ENCODE results near the gene TFF1.

Gene TFF1

GRCh38 chr21:42324896-42325295, 41.4 kb downstream of the TFF1 start:
- Histone ChIP-seq H3K9ac (ENCODE audit: low read length) (no peak overlapping the region), H3K27ac (ENCODE audit: low read length) (no peak overlapping the region), H3K27me3 (ENCODE audit: low read depth, low read length) (peaks cover 26% of the 10 kb centered on the region), H2AFZ (ENCODE audit: low read depth, low read length) (no peak overlapping the region), H3K4me2 (ENCODE audit: low read length) (no peak overlapping the region), H3K36me3 (replicated peaks; ENCODE audit: low read depth, low read length) (no peaks in the 10 kb centered on the region), H4K20me1 (ENCODE audit: insufficient read depth, low read length) (no peaks in the 10 kb centered on the region), H3K79me2 (ENCODE audit: low read length) (no peaks in the 10 kb centered on the region), H3K9me3 (ENCODE audit: insufficient read depth, low read length) (no peaks in the 10 kb centered on the region), H3K4me1 (ENCODE audit: low read length) (no peaks in the 10 kb centered on the region), H3K4me3 (ENCODE audit: low read length) (no peak overlapping the region)
- no peak for TF ChIP-seq EZH2phosphoT487 (IDR thresholded peaks at IDR 0.05; ENCODE audit: low read depth)

- no peak overlapping the region for H3K9ac ChIP-seq (ENCODE audit: low read length)
- H3K36me3 ChIP-seq (replicated peaks; ENCODE audit: low read depth, low read length), result no peaks in the 10 kb centered on the region
- H3K27ac ChIP-seq (ENCODE audit: low read length), result no peak overlapping the region
- no peak overlapping the region for H3K4me3 ChIP-seq (ENCODE audit: low read length)
- H2AFZ ChIP-seq (ENCODE audit: low read depth, low read length), result no peak overlapping the region
- peaks cover 14% of the 10 kb centered on the region for H3K27me3 ChIP-seq (ENCODE audit: low read depth, low read length)
- no peak overlapping the region for H3K4me2 ChIP-seq (ENCODE audit: low read length)
- no peaks in the 10 kb centered on the region for H3K4me1 ChIP-seq (ENCODE audit: low read length)
- no peaks in the 10 kb centered on the region for H3K79me2 ChIP-seq (ENCODE audit: low read length)
- TF ChIP-seq CTCF (IDR thresholded peaks at IDR 0.05; ENCODE audit: low read depth, low read length) (no peak), EZH2phosphoT487 (IDR thresholded peaks at IDR 0.05; ENCODE audit: low read depth) (no peak)
- H3K9me3 ChIP-seq (ENCODE audit: insufficient read depth, low read length), result no peaks in the 10 kb centered on the region
- H4K20me1 ChIP-seq (ENCODE audit: insufficient read depth, low read length), result no peaks in the 10 kb centered on the region
Observed at GRCh38 chr21:42321845-42322244, 44.5 kb downstream of the TFF1 start.

- no peaks in the 10 kb centered on the region for H3K79me2 ChIP-seq (ENCODE audit: low read length)
- H3K9ac ChIP-seq (ENCODE audit: low read length), result no peak overlapping the region
- no peak for TF ChIP-seq EZH2phosphoT487 (IDR thresholded peaks at IDR 0.05; ENCODE audit: low read depth)
- TF ChIP-seq CTCF (IDR thresholded peaks at IDR 0.05; ENCODE audit: low read depth, low read length), result no peak
- H3K36me3 ChIP-seq (replicated peaks; ENCODE audit: low read depth, low read length), result no peaks in the 10 kb centered on the region
- H3K27ac ChIP-seq (ENCODE audit: low read length), result no peak overlapping the region
- no peaks in the 10 kb centered on the region for H4K20me1 ChIP-seq (ENCODE audit: insufficient read depth, low read length)
- peaks cover 14% of the 10 kb centered on the region for H3K27me3 ChIP-seq (ENCODE audit: low read depth, low read length)
- no peaks in the 10 kb centered on the region for H3K4me1 ChIP-seq (ENCODE audit: low read length)
- no peak overlapping the region for H3K4me3 ChIP-seq (ENCODE audit: low read length)
- H2AFZ ChIP-seq (ENCODE audit: low read depth, low read length), result no peak overlapping the region
- no peaks in the 10 kb centered on the region for H3K9me3 ChIP-seq (ENCODE audit: insufficient read depth, low read length)
- H3K4me2 ChIP-seq (ENCODE audit: low read length), result no peak overlapping the region
Observed at GRCh38 chr21:42321231-42321630, 45.1 kb downstream of the TFF1 start.

GRCh38 chr21:42320791-42321190, 45.5 kb downstream of the TFF1 start:
- Histone ChIP-seq H3K4me2 (ENCODE audit: low read length) (no peak overlapping the region), H3K4me1 (ENCODE audit: low read length) (no peaks in the 10 kb centered on the region), H3K36me3 (replicated peaks; ENCODE audit: low read depth, low read length) (no peaks in the 10 kb centered on the region), H3K79me2 (ENCODE audit: low read length) (no peaks in the 10 kb centered on the region), H2AFZ (ENCODE audit: low read depth, low read length) (no peak overlapping the region), H3K27me3 (ENCODE audit: low read depth, low read length) (peaks cover 13% of the 10 kb centered on the region), H3K9me3 (ENCODE audit: insufficient read depth, low read length) (no peaks in the 10 kb centered on the region), H3K9ac (ENCODE audit: low read length) (no peak overlapping the region), H3K4me3 (ENCODE audit: low read length) (no peak overlapping the region), H4K20me1 (ENCODE audit: insufficient read depth, low read length) (no peaks in the 10 kb centered on the region), H3K27ac (ENCODE audit: low read length) (no peak overlapping the region)
- no peak for TF ChIP-seq CTCF (IDR thresholded peaks at IDR 0.05; ENCODE audit: low read depth, low read length)
- TF ChIP-seq EZH2phosphoT487 (IDR thresholded peaks at IDR 0.05; ENCODE audit: low read depth), result no peak

All from OCI-LY3 (cell line).